Measurements from ENCODE around the gene AMZ1.

AMZ1 gene, protein sequence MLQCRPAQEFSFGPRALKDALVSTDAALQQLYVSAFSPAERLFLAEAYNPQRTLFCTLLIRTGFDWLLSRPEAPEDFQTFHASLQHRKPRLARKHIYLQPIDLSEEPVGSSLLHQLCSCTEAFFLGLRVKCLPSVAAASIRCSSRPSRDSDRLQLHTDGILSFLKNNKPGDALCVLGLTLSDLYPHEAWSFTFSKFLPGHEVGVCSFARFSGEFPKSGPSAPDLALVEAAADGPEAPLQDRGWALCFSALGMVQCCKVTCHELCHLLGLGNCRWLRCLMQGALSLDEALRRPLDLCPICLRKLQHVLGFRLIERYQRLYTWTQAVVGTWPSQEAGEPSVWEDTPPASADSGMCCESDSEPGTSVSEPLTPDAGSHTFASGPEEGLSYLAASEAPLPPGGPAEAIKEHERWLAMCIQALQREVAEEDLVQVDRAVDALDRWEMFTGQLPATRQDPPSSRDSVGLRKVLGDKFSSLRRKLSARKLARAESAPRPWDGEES

DNA sequence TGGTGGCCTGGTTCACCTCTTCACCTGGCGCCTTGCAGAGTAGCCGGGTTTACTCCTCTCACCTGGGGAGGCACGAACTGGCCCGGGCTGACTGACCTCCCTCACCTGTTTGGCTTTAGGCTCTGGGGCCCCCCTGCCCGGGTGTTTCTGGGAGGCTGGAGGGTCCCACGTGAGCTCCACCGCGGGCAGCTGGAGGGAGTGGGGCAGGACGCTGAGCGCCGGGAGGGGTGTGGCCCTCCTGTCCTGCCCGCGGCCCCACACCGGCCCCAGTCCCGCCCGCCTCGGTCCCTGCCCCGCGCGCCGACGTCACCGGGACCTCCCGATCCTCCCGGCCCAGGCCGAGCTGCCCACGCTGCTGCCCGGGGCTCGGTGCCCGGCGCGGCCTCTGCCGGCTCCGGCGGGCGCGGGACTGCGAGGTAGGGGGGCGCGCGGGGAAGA lies at the start of gene AMZ1:
Gene AMZ1 (plus strand): TSS at position 322 of the 438 bp plus-strand sequence. CDS start 12,250 bp downstream, outside the sequence.
- H3K27ac ChIP-seq, result no peak within 1 kb of the TSS

DNA sequence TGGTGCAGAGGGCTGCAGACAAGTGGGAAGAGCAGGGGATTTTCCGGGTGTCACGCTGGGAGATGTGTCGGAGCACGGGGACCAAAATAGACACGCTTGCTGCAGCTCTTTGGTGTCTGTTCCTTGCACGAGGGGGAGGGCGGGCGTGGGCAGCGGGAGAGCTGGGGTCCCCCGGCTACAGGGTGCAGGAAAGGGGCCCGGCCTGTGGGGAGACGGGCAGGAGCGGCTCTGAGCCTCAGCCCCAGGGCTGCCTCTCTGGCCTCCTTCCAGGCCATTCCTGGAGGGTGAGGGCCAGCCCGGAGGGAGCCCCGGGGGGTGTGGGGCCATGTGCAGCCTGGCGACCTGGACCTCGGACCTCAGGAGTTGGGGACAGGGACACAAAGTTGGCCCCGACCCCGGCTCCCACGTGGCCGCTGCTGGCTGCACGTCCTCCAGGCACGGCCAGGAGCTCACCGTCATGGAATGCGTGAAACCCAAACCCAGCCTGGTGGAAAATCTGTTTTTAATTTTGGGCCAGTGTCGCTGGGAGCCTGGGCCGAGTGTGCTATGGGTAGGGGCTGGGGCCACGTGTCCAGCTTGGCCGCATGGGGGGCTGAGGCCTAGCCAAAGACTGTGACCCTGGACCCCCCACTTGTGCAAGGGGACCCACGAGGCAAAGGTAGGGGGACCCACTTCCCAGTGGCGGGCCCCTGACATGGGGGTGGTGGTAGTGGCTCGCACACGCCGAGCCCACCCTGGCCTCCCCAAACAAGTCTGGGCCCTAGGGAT lies 49.6 kb upstream of the AMZ1 start:
- Histone ChIP-seq H3K4me2 (ENCODE audit: low read length) (no peak overlapping the region), H3K27ac (no peak overlapping the region), H3K36me3 (ENCODE audit: control insufficient read depth, insufficient read depth, low read length) (no peaks in the 10 kb centered on the region), H3K9ac (no peak overlapping the region), H2AFZ (no peak overlapping the region), H3K79me2 (peaks cover 37% of the 10 kb centered on the region), H3K4me1 (peaks cover 26% of the 10 kb centered on the region), H3K27me3 (ENCODE audit: control insufficient read depth, insufficient read depth, low read length) (no peaks in the 10 kb centered on the region), H3K9me3 (ENCODE audit: control insufficient read depth, low read length) (no peaks in the 10 kb centered on the region), H3K4me3 (ENCODE audit: low read depth, low read length) (no peak overlapping the region)
- TF ChIP-seq, protein P1, sequence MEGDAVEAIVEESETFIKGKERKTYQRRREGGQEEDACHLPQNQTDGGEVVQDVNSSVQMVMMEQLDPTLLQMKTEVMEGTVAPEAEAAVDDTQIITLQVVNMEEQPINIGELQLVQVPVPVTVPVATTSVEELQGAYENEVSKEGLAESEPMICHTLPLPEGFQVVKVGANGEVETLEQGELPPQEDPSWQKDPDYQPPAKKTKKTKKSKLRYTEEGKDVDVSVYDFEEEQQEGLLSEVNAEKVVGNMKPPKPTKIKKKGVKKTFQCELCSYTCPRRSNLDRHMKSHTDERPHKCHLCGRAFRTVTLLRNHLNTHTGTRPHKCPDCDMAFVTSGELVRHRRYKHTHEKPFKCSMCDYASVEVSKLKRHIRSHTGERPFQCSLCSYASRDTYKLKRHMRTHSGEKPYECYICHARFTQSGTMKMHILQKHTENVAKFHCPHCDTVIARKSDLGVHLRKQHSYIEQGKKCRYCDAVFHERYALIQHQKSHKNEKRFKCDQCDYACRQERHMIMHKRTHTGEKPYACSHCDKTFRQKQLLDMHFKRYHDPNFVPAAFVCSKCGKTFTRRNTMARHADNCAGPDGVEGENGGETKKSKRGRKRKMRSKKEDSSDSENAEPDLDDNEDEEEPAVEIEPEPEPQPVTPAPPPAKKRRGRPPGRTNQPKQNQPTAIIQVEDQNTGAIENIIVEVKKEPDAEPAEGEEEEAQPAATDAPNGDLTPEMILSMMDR (IDR thresholded peaks at IDR 0.05), result no peak

More for the DNA sequence above, at the start of gene AMZ1:
- H3K4me2 ChIP-seq (ENCODE audit: low read length), result no peak within 1 kb of the TSS
- no peak within 1 kb of the TSS for H3K4me3 ChIP-seq (ENCODE audit: low read depth, low read length)
- no peaks in the 10 kb centered on the region for H3K79me2 ChIP-seq
- no peaks in the 10 kb centered on the region for H3K4me1 ChIP-seq
- H3K9ac ChIP-seq, result no peak within 1 kb of the TSS
- H3K36me3 ChIP-seq (ENCODE audit: control insufficient read depth, insufficient read depth, low read length), result no peaks in the 10 kb centered on the region
- TF ChIP-seq, protein P1 (IDR thresholded peaks at IDR 0.05), result no peak
- H2AFZ ChIP-seq, result no peak within 1 kb of the TSS
- H3K27me3 ChIP-seq (ENCODE audit: control insufficient read depth, insufficient read depth, low read length), result peaks cover 4% of the 10 kb centered on the region
- H3K9me3 ChIP-seq (ENCODE audit: control insufficient read depth, low read length), result no peaks in the 10 kb centered on the region

DNA sequence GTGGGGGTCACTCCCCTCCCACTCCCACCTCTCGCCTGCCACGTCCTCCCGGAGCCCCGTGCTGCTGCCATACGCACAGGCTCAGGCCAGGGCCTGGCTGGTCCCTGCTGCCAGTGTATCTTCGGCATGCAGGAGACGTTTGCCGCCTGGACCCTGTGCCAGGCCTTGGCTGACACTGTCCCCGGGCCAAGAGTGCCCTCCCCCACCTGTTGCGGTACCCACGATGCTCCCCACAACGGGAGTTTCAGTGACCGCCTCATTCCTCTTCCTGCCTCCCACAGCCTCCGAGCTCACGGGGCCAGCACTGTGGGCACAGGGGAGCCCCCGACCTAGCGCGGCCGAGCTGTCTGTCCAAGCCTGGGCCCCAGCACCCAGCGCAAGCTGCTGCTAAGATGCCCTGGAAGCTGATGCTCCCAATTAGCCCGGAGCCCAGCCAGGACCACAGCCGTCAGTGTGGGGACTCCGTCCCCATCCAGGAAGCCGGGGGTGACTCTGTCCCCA lies 48.8 kb upstream of the AMZ1 start:
- H3K9ac ChIP-seq, result no peak overlapping the region
- no peaks in the 10 kb centered on the region for H3K36me3 ChIP-seq (ENCODE audit: control insufficient read depth, insufficient read depth, low read length)
- no peak overlapping the region for H3K27ac ChIP-seq
- H3K4me3 ChIP-seq (ENCODE audit: low read depth, low read length), result no peak overlapping the region
- TF ChIP-seq, protein P1 (IDR thresholded peaks at IDR 0.05), result no peak
- H2AFZ ChIP-seq, result no peak overlapping the region
- no peaks in the 10 kb centered on the region for H3K27me3 ChIP-seq (ENCODE audit: control insufficient read depth, insufficient read depth, low read length)
- peaks cover 31% of the 10 kb centered on the region for H3K79me2 ChIP-seq
- no peak overlapping the region for H3K4me2 ChIP-seq (ENCODE audit: low read length)
- peaks cover 22% of the 10 kb centered on the region for H3K4me1 ChIP-seq
- no peaks in the 10 kb centered on the region for H3K9me3 ChIP-seq (ENCODE audit: control insufficient read depth, low read length)

DNA sequence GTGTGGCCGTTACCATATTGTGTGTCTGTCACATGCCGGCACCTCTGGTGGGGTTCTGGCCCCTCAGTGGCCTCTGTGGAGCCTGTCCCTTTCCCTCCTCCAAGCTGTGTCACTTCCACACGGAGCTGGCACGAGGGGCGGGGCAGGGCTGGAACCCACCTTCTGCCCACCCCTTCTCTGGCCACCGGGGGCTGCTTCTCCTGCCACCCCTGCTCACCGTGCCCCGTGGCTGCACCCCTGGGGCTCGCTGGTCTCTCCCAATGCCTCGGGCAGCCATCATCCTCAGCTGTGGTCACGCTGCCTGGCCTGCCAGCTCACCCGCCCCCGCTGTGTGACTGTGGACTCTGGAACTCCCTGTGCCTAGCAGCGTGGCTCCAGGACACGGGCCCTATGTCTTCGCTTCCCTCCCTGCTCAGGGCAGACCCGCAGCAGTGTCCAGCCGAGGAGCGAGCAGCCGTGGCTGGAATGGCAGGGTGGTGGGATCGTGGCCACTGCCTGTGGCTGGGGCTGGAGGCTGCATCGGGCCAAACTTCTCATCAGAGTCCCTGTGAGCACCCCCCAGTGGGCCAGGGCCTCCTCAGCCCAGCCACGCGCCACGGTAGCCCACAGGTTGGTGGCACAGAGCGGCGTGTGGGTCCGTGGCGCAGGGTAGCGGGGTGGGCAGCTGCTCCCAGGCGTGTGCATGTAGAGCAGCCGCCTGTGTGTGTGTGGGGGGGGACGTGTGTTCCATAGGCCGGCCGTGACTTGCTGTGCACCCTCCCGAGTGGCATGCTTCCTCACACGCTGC lies 48.1 kb upstream of the AMZ1 start:
- Histone ChIP-seq H3K4me3 (ENCODE audit: low read depth, low read length) (no peak overlapping the region), H3K4me2 (ENCODE audit: low read length) (no peak overlapping the region), H3K36me3 (ENCODE audit: control insufficient read depth, insufficient read depth, low read length) (no peaks in the 10 kb centered on the region), H3K79me2 (peaks cover 24% of the 10 kb centered on the region), H3K9ac (no peak overlapping the region), H2AFZ (no peak overlapping the region), H3K4me1 (peaks cover 22% of the 10 kb centered on the region), H3K27me3 (ENCODE audit: control insufficient read depth, insufficient read depth, low read length) (no peaks in the 10 kb centered on the region), H3K9me3 (ENCODE audit: control insufficient read depth, low read length) (no peaks in the 10 kb centered on the region), H3K27ac (no peak overlapping the region)
- TF ChIP-seq, protein P1 (IDR thresholded peaks at IDR 0.05), result no peak
